Activated CD8-positive, alpha-beta memory T cell treated with anti-CD3 and anti-CD28 coated beads, Interleukin-2, amount 10 ng/mL, durations not matched to agents 7 days and 5 days (primary cell): Measurements from ENCODE around the gene IQCC. TPM values are rescaled to one million over a fixed set of nuclear protein-coding genes. Genes with fewer than 3 reads are reported as not detected.
A peak's percentile ranks its signal among the peaks of the same experiment; 100 is the strongest.

Experiments
- ATAC-seq: fragments of 150-1000 bp; cut with Tn5 transposase; one replicate; pipeline ENCODE4 v1.10.0; 2021; ENCODE audit warnings: moderate library complexity
- CTCF ChIA-PET: fragments of 350-600 bp; sonication (Branson Sonifier 250); formaldehyde crosslinking; loops from one replicate; lab custom pipeline; 2021; ENCODE audit warnings: antibody characterized with exemption; lab: Charles Lee
- DNase-seq: peaks from one replicate; pipeline ENCODE4 v3.0.0-alpha.2; 2020
- H3K27ac Mint-ChIP-seq: one replicate; pipeline ENCODE4 v1.8.0; 2021; ENCODE audit warnings: mild to moderate bottlenecking, mixed read lengths
- H3K27me3 Mint-ChIP-seq: one replicate; pipeline ENCODE4 v1.8.0; 2021; ENCODE audit warnings: mixed read lengths
- H3K36me3 Mint-ChIP-seq: one replicate; pipeline ENCODE4 v1.8.0; 2021; ENCODE audit warnings: mild to moderate bottlenecking, mixed read lengths
- H3K4me1 Mint-ChIP-seq: one replicate; pipeline ENCODE4 v1.8.0; 2021; ENCODE audit warnings: mixed read lengths
- H3K4me3 Mint-ChIP-seq: one replicate; pipeline ENCODE4 v1.8.0; 2021; ENCODE audit warnings: mild to moderate bottlenecking, moderate library complexity, mixed read lengths
- H3K9me3 Mint-ChIP-seq: one replicate; pipeline ENCODE4 v1.8.0; 2022; ENCODE audit warnings: low read depth, mixed read lengths
- total RNA-seq, 2 experiments: library from RNA; stranded (reverse); gene quantifications; one replicate each; pipeline ENCODE4 v1.2.3, GENCODE V29; 2021

Gene IQCC
- total RNA-seq, 2 experiments from 2014 or later: 5.4 to 7.2 TPM

DNA sequence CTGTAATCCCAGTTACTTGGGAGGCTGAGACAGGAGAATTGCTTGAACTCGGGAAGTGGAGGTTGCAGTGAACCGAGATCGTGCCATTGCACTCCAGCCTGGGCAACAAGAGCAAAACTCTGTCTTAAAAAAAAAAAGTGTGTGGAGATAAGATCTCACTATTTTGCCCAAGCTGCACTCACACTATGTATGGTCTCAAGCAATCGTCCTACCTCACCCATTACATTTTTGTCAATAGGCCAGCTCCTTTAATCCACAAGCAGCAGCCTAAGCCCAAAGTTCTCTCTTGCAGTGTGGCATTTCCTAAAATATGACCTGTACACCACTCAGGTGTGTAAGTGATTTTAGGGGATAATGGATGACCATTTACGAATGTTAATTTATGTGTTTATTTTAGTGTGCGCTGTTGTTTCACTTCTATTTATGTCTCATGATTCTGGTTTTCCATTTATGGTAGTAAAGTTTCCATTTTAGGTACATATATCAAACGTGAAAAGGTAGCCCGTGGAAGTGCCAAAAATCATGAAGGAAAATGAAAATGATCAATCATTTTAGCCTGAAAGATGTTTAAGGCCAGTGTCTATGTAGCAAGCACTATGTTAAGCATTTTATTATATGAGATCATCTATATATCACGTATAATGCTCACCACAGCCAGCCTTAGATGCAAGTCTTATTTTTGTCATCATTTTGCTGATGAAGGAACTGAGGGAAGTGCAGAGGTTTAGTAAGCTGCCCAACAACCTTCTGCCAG is 51.2 kb downstream of the IQCC start:
- peak overlapping the region; percentile 93 for H3K27ac Mint-ChIP-seq
- H3K4me1 Mint-ChIP-seq: peaks cover 43% of the 10 kb centered on the region
- no peaks in the 10 kb centered on the region for H3K9me3 Mint-ChIP-seq
- no peaks in the 10 kb centered on the region for H3K27me3 Mint-ChIP-seq
- H3K36me3 Mint-ChIP-seq: peaks cover 60% of the 10 kb centered on the region
- ATAC-seq: peak; percentile 28
- no peak for DNase-seq
- CTCF ChIA-PET: interaction anchor here (1.0 to 11.3 kb wide), 5 partner anchors 8 to 41 kb away, joined by 3 to 99 read pairs (median 15); partner anchors contain the start of genes FAM167B and LCK
- peak overlapping the region; percentile 75 for H3K4me3 Mint-ChIP-seq

- H3K27ac Mint-ChIP-seq: peak overlapping the region; percentile 93
- DNase-seq (no peak), ATAC-seq (no peak)
- peaks cover 55% of the 10 kb centered on the region for H3K36me3 Mint-ChIP-seq
- no peaks in the 10 kb centered on the region for H3K27me3 Mint-ChIP-seq
- H3K9me3 Mint-ChIP-seq: no peaks in the 10 kb centered on the region
- CTCF ChIA-PET: interaction anchor here (1.0 to 11.3 kb wide), 3 partner anchors 8 to 34 kb away, joined by 3 to 94 read pairs (median 15); partner anchors contain the start of genes FAM167B and LCK
- H3K4me1 Mint-ChIP-seq: peaks cover 44% of the 10 kb centered on the region
- peak overlapping the region; percentile 75 for H3K4me3 Mint-ChIP-seq
Observed at GRCh38 chr1:32257227-32257508, 51.7 kb downstream of the IQCC start.

Other genes starting within 250 kb of the IQCC start
- gene KHDRBS1, start 191.8 kb upstream of the IQCC start, total RNA-seq: 100 to 1,000 TPM; 166 to 183 TPM
- 10 to 100 TPM; 27.3 to 30.0 TPM for gene TMEM39B, start 132.7 kb upstream of the IQCC start, total RNA-seq
- gene KPNA6, start 97.6 kb upstream of the IQCC start, total RNA-seq: 10 to 100 TPM; 59.6 to 82.8 TPM
- 100 to 1,000 TPM in 1 of 2 experiments, 10 to 100 TPM in 1; 85.8 to 104 TPM for gene TXLNA, start 26.0 kb upstream of the IQCC start, total RNA-seq
- gene CCDC28B, start 5.1 kb upstream of the IQCC start, total RNA-seq: 10 to 100 TPM; 33.0 to 43.3 TPM
- gene DCDC2B, start 3.4 kb downstream of the IQCC start, total RNA-seq: under 1 TPM in 1 of 2 experiments, not detected in 1; 0.16 TPM
- gene TMEM234, start 16.7 kb downstream of the IQCC start, total RNA-seq: 10 to 100 TPM; 11.7 to 12.3 TPM
- gene EIF3I, start 16.7 kb downstream of the IQCC start, total RNA-seq: 100 to 1,000 TPM; 162 to 227 TPM
- gene FAM167B, start 41.6 kb downstream of the IQCC start, total RNA-seq: 1 to 10 TPM in 1 of 2 experiments, under 1 TPM in 1; 0.80 to 1.2 TPM
- 100 to 1,000 TPM; 441 to 481 TPM for gene LCK, start 45.6 kb downstream of the IQCC start, total RNA-seq
- gene HDAC1, start 86.4 kb downstream of the IQCC start, total RNA-seq: 100 to 1,000 TPM; 183 to 189 TPM
- gene MARCKSL1, start 130.6 kb downstream of the IQCC start, total RNA-seq: 10 to 100 TPM; 11.2 to 11.8 TPM
- 1 to 10 TPM; 4.1 to 5.4 TPM for gene FAM229A, start 156.8 kb downstream of the IQCC start, total RNA-seq
- under 1 TPM; 0.70 TPM for gene TSSK3, start 156.9 kb downstream of the IQCC start, total RNA-seq
- 10 to 100 TPM; 39.8 to 43.3 TPM for gene BSDC1, start 188.8 kb downstream of the IQCC start, total RNA-seq